HG03139 (cell line): ENCODE measurements around the gene HJV.
"Not testable (repeated sequence)": the region's sequence is repeated elsewhere in the genome, so short reads cannot be mapped to it uniquely, and the experiment has no call there.

Experiments used
- ATAC-seq: cut with Tn5 transposase; IDR thresholded peaks from one replicate; pipeline ENCODE4 v1.9.1; 2021; ENCODE audit not compliant: unreplicated experiment

The HJV gene

GRCh38 chr1:146021622-146022402 is at the start of gene HJV:
HJV (minus strand) TSS chr1:146021735; CDS start chr1:146020231, 1,504 bp downstream.
- no peak for ATAC-seq

GRCh38 chr1:146059148-146059547 is 37.6 kb upstream of the HJV start:
- not testable (repeated sequence) for ATAC-seq

GRCh38 chr1:146051852-146052676 is 30.5 kb upstream of the HJV start:
- ATAC-seq = peak; percentile 81

GRCh38 chr1:146051452-146051851 is 29.9 kb upstream of the HJV start:
- no peak for ATAC-seq

- ATAC-seq = not testable (repeated sequence)
Observed at GRCh38 chr1:146050652-146050963, 29.1 kb upstream of the HJV start.

GRCh38 chr1:146049866-146050651 is 28.5 kb upstream of the HJV start:
- not testable (repeated sequence) for ATAC-seq

- no peak for ATAC-seq
Observed at GRCh38 chr1:146049436-146049835, 27.9 kb upstream of the HJV start.

GRCh38 chr1:146048514-146049115 is 27.1 kb upstream of the HJV start:
- ATAC-seq = not testable (repeated sequence)

- ATAC-seq = no peak
Observed at GRCh38 chr1:146046664-146047063, 25.1 kb upstream of the HJV start.

GRCh38 chr1:146039844-146040194 is 18.3 kb upstream of the HJV start:
- ATAC-seq = no peak

GRCh38 chr1:146036965-146037646 is 15.6 kb upstream of the HJV start:
- no peak for ATAC-seq

- ATAC-seq = no peak
Observed at GRCh38 chr1:146036241-146036964, 14.9 kb upstream of the HJV start.

GRCh38 chr1:146035048-146035423 is 13.5 kb upstream of the HJV start:
- no peak for ATAC-seq

- no peak for ATAC-seq
Observed at GRCh38 chr1:146032631-146033219, 11.2 kb upstream of the HJV start.

- no peak for ATAC-seq
Observed at GRCh38 chr1:146031476-146031875, 9.9 kb upstream of the HJV start.

GRCh38 chr1:146029117-146029516 is 7.6 kb upstream of the HJV start:
- ATAC-seq = no peak

GRCh38 chr1:146026650-146027049 is 5.1 kb upstream of the HJV start:
- ATAC-seq = not testable (repeated sequence)

- ATAC-seq = not testable (repeated sequence)
Observed at GRCh38 chr1:146025787-146026495, 4.4 kb upstream of the HJV start.
